SK-N-SH treated with all-trans-retinoic acid at 6 μM for 48 hours (cell line): ENCODE data around the gene ARID1B.

Experiments
- GLIS3 ChIP-seq: fragments of 250-450 bp; sonication (Bioruptor Pico); IDR thresholded peaks from 2 replicates; pipeline ENCODE4 v1.5.0; 2020; ENCODE audit warnings: mild to moderate bottlenecking, moderate library complexity
- PATZ1 ChIP-seq: fragments of 250-450 bp; sonication (Bioruptor Pico); IDR thresholded peaks from 2 replicates; pipeline ENCODE4 v1.8.0; 2020; ENCODE audit warnings: mild to moderate bottlenecking, moderate library complexity, borderline replicate concordance
- POU6F1 ChIP-seq: fragments of 250-450 bp; sonication (Bioruptor Pico); IDR thresholded peaks from 2 replicates; pipeline ENCODE4 v1.8.0; 2021; ENCODE audit warnings: low read depth, mild to moderate bottlenecking, moderate library complexity, borderline replicate concordance
- TCF4 ChIP-seq: fragments of 250-450 bp; sonication (Bioruptor Pico); IDR thresholded peaks from 2 replicates; pipeline ENCODE4 v1.8.0; 2021; ENCODE audit warnings: mild to moderate bottlenecking, moderate library complexity, borderline replicate concordance
- ZC3H10 ChIP-seq: fragments of 250-450 bp; sonication (Bioruptor Pico); IDR thresholded peaks from 2 replicates; pipeline ENCODE4 v1.5.1; 2021; ENCODE audit warnings: mild to moderate bottlenecking, moderate library complexity
- ZFP30 ChIP-seq: fragments of 450-650 bp; formaldehyde crosslinking; IDR thresholded peaks from 2 replicates; pipeline ENCODE4 v1.5.0; 2022; ENCODE audit warnings: mild to moderate bottlenecking, moderate library complexity
- ZNF70 ChIP-seq: fragments of 450-650 bp; formaldehyde crosslinking; IDR thresholded peaks from 2 replicates; pipeline ENCODE4 v1.5.0; 2020; ENCODE audit warnings: mild to moderate bottlenecking, moderate library complexity
- ZNF8 ChIP-seq: fragments of 450-650 bp; formaldehyde crosslinking; IDR thresholded peaks from 2 replicates; pipeline ENCODE4 v1.5.0; 2020; ENCODE audit warnings: mild to moderate bottlenecking, moderate library complexity

- TF ChIP-seq ZFP30, result no peak
- no peak for TF ChIP-seq ZNF8
- no peak for TF ChIP-seq PATZ1 (CRISPR knock-in tag)
- no peak for TF ChIP-seq ZNF70 (CRISPR knock-in tag)
- TF ChIP-seq GLIS3 (CRISPR knock-in tag), result no peak
- no peak for TF ChIP-seq TCF4
- no peak for TF ChIP-seq ZC3H10
- no peak for TF ChIP-seq POU6F1 (CRISPR knock-in tag)
Observed at GRCh38 chr6:156806155-156806554, 29.0 kb downstream of the ARID1B start.
